HG02981 (cell line): Measurements from ENCODE around the gene RYK.

Source experiments
- ATAC-seq: cut with Tn5 transposase; IDR thresholded peaks from one replicate; pipeline ENCODE4 v1.9.1; 2021; ENCODE audit warnings: mild to moderate bottlenecking, moderate library complexity; ENCODE audit not compliant: unreplicated experiment

Gene RYK

GRCh38 chr3:134155446-134155845 lies 95.2 kb downstream of the RYK start:
- no peak for ATAC-seq

GRCh38 chr3:134153761-134154160 lies 96.9 kb downstream of the RYK start:
- ATAC-seq = no peak

GRCh38 chr3:134150476-134150875 lies 100.2 kb downstream of the RYK start:
- ATAC-seq = no peak

GRCh38 chr3:134149286-134149685 lies 101.4 kb downstream of the RYK start:
- no peak for ATAC-seq

- no peak for ATAC-seq
These were observed 102.1 kb downstream of the RYK start for GRCh38 chr3:134148534-134148933.

GRCh38 chr3:134147411-134147810 lies 103.2 kb downstream of the RYK start:
- no peak for ATAC-seq

- no peak for ATAC-seq
These were observed 104.0 kb downstream of the RYK start for GRCh38 chr3:134146666-134147065.

- ATAC-seq = no peak
These were observed 105.5 kb downstream of the RYK start for GRCh38 chr3:134145183-134145582.

GRCh38 chr3:134144694-134145093 lies 106.0 kb downstream of the RYK start:
- no peak for ATAC-seq

- no peak for ATAC-seq
These were observed 106.7 kb downstream of the RYK start for GRCh38 chr3:134143828-134144401.

GRCh38 chr3:134136604-134137003 lies 114.1 kb downstream of the RYK start:
- ATAC-seq = no peak

- ATAC-seq = no peak
These were observed 115.8 kb downstream of the RYK start for GRCh38 chr3:134134698-134135415.

GRCh38 chr3:134134240-134134639 lies 116.4 kb downstream of the RYK start:
- ATAC-seq = no peak

- no peak for ATAC-seq
These were observed 117.7 kb downstream of the RYK start for GRCh38 chr3:134132961-134133360.

GRCh38 chr3:134126153-134126552 lies 124.5 kb downstream of the RYK start:
- no peak for ATAC-seq

GRCh38 chr3:134114726-134115125 lies 135.9 kb downstream of the RYK start:
- no peak for ATAC-seq

GRCh38 chr3:134111616-134112015 lies 139.0 kb downstream of the RYK start:
- ATAC-seq = no peak

GRCh38 chr3:134110963-134111362 lies 139.7 kb downstream of the RYK start:
- ATAC-seq = no peak
